Ovary (tissue), 9 donors: Measurements from ENCODE around the gene FUS. TPM values are rescaled to one million over a fixed set of nuclear protein-coding genes. Genes with fewer than 3 reads are reported as not detected.
"Not testable (repeated sequence)": the region's sequence is repeated elsewhere in the genome, so short reads cannot be mapped to it uniquely, and the experiment has no call there.

ENCODE experiments used
- DNase-seq, 5 donors: peaks; one replicate each; pipeline ENCODE4 v3.0.0-alpha.2; 2019 to 2020
- H3K27ac ChIP-seq, 2 donors: fragments of 200-600 bp; one replicate each; pipeline versions ENCODE4 v1.5.1 to v1.8.0; 2019 to 2022
- H3K27me3 ChIP-seq: fragments of 200-600 bp; one replicate; pipeline ENCODE4 v1.8.0; 2022
- H3K36me3 ChIP-seq: fragments of 200-600 bp; sonication (generic); one replicate; pipeline ENCODE4 v1.5.1; 2019
- H3K4me1 ChIP-seq: one replicate; pipeline ENCODE4 v1.8.1; 2013; ENCODE audit warnings: mild to moderate bottlenecking, moderate library complexity; ENCODE audit not compliant: insufficient read depth
- H3K4me3 ChIP-seq: fragments of 200-600 bp; sonication (generic); one replicate; pipeline ENCODE4 v1.5.1; 2017
- H3K9me3 ChIP-seq, 2 donors: fragments of 200-600 bp in 1 of 2; sonication (generic) in 1 of 2; one replicate each; pipeline versions ENCODE4 v1.5.1 to v1.8.1; 2013 to 2019; ENCODE audit warnings: mild to moderate bottlenecking in 1 of 2, moderate library complexity in 1 of 2
- EP300 ChIP-seq: sonication (generic); formaldehyde crosslinking; IDR thresholded peaks from one replicate; pipeline ENCODE4 v1.6.1; 2017; ENCODE audit warnings: antibody characterized with exemption
- POLR2A ChIP-seq: fragments of 450-650 bp; IDR thresholded peaks from one replicate; pipeline ENCODE4 v1.6.1; 2017; ENCODE audit warnings: antibody characterized with exemption, mild to moderate bottlenecking, moderate library complexity
- WGBS, 3 donors: extraction: QIAGEN DNeasy Blood & Tissue Kit in 1 of 3; methylation state at CpG; one replicate each; pipeline versions ENCODE4 v1.1.5 to v1.1.7; 2013 to 2017; 5-methylcytosine and 5-hydroxymethylcytosine counted together
- intact Hi-C, 4 donors: fragments of 100-400 bp; cut with DNase I; formaldehyde crosslinking; loops; one replicate each; pipeline versions ENCODE4 v1.11.0 to v1.15.1; 2022 to 2023
- polyA plus RNA-seq, 2 donors: library from polyadenylated mRNA; stranded (reverse); fragments of 200-250 nt in 1 of 2; fragments of 350-450 nt in 1 of 2; fragmentation: Illumina TruSeq in 1 of 2; extraction: RNeasy Lipid Tissue Mini Kit (QIAGEN cat#74804) in 1 of 2; gene quantifications; one replicate each; pipeline ENCODE4 v1.2.3, GENCODE V29; 2013 to 2014
- total RNA-seq, 7 donors: library from RNA; depleted of rRNA in 2 of 7; stranded (reverse); fragments of >200 nt in 2 of 7; fragmentation: NEBNext Ultra II Directional in 3 of 7; extraction: Animal tissue kit (Norgen Biotek cat#: 25700) in 3 of 7; gene quantifications; one replicate each; pipeline versions ENCODE4 v1.1.0 to v1.2.4, GENCODE V29; 2016 to 2023
- TF ChIP-seq, protein P1 (sequence below), 3 donors: fragments of 450-650 bp in 2 of 3; fragments of 200-600 bp in 1 of 3; IDR thresholded peaks; one replicate each; pipeline versions ENCODE4 v1.5.1 to v1.8.0; 2016 to 2022; ENCODE audit warnings: antibody characterized with exemption in 3 of 3, mild to moderate bottlenecking in 1 of 3
- donor health status: DM: no; HTN: no; CAD: no; lungs with moderate emphysema.
- donor health status: DM: no; HTN: no; CAD: no.
- donor health status: Bipolar disorder and iron deficiency.
- donor health status: DM: yes; HTN: yes; CAD: no.
- donor health status: DM: no; HTN: no; CAD: no.
- donor health status: DM: yes; HTN: yes; CAD: no.

FUS gene
- total and polyA plus RNA-seq, 9 donors, result 62.2 to 469 (median 355) TPM

DNA sequence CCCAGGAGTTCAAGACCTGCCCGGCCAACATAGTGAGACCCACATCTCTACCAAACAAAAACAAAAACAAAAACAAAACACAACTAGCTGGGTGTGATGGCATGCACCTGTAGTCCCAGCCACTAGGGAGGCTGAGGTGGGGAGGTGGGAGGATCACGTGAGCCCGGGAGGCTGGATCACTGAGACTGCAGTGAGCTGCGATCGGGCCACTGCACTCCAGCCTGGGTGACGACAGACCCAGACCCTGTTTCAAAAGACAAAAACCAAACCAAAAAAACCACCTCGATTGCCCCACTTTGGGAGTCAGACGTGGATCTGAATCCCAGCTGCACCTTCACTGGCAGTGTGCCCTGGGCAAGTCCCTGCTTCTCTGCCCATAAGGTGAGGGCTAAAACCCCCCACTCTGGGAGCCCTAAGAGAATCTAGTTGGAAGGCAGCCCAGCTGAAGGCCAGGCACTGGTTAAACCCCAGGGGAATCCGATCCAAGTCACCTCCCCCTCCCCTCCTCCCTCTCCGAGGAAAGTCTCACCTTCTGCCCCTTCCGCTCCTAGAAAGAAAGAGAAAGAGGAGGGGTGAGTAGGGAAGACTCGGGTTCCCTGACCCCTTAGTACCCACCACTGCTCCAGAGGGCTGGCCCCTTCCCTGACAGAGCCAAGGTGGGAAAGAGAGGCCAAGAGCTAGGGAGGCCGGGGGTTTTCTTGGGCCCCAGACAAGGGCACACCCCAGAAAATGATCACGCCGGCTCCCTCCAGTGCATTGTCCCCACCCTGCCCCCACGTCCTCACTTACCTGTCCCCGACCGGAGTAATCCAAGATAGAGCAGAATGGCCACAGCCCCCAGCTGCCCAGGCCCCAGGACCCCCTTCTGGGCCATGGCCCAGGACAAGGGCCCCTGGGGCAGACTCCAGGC is 45.1 kb upstream of the FUS start:
- DNase-seq, result no peak
- no peaks in the 10 kb centered on the region for H3K36me3 ChIP-seq
- WGBS, 3 donors, result 15 to 21% (median 18%) methylated on average over 18 of the region's 18 CpGs
- TF ChIP-seq, protein P1, sequence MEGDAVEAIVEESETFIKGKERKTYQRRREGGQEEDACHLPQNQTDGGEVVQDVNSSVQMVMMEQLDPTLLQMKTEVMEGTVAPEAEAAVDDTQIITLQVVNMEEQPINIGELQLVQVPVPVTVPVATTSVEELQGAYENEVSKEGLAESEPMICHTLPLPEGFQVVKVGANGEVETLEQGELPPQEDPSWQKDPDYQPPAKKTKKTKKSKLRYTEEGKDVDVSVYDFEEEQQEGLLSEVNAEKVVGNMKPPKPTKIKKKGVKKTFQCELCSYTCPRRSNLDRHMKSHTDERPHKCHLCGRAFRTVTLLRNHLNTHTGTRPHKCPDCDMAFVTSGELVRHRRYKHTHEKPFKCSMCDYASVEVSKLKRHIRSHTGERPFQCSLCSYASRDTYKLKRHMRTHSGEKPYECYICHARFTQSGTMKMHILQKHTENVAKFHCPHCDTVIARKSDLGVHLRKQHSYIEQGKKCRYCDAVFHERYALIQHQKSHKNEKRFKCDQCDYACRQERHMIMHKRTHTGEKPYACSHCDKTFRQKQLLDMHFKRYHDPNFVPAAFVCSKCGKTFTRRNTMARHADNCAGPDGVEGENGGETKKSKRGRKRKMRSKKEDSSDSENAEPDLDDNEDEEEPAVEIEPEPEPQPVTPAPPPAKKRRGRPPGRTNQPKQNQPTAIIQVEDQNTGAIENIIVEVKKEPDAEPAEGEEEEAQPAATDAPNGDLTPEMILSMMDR (IDR thresholded peaks at IDR 0.05), result no peak
- no peak for TF ChIP-seq EP300
- no peak for TF ChIP-seq POLR2A
- H3K4me3 ChIP-seq, result peak overlapping the region; percentile 4
- no peak overlapping the region for H3K27ac ChIP-seq
- intact Hi-C loops, result loop anchor here in 1 of 4 donors (10.0 kb wide), 1 partner anchor 50 kb away; the partner anchor contains the start of gene FUS
- no peaks in the 10 kb centered on the region for H3K9me3 ChIP-seq
- no peaks in the 10 kb centered on the region for H3K27me3 ChIP-seq
- H3K4me1 ChIP-seq, result no peaks in the 10 kb centered on the region

DNA sequence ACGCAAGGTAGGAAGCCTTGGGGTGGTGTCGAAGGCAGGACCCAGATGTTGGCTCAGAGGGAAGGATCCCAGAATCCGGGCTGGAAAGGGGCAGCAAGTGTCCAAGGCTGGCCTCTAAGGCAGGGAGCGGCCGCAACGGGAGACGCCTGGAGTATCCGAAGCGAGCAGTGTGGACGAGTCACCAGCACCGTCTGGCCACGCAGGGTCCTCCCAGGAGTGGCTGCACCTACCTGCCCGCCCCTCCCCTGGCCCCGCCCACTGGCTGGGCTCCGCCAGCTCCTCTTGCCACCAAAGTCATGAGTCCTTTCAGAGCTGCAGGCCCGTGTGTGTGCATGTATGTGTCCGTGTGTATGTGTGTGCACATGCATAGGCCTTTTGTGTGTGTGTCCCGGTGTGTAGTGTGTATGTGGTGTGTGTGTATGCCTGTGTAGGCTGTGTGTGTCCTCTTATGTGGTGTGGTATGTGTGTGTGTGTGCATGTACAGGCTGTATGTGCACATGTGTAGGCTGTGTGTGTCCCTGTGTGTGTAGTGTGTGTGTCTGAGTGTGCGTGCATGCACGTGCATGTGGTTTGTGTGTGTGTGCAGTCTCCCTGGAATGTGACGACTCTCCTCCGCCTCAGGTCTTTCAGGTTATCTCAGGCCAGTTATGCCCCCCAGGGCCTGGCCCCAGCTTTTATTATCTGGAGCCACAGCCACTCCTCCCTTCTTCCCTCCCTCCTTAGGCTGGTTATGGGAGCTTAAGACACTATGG is 44.2 kb upstream of the FUS start, which contains the start of gene PRSS8:
PRSS8 (minus strand) TSS at position 193 of the 752 bp plus-strand sequence. CDS start 229 bp downstream, outside the sequence.
- H3K27ac ChIP-seq, result no peak within 1 kb of the TSS
- H3K27me3 ChIP-seq, result no peaks in the 10 kb centered on the region
- DNase-seq, result no peak
- intact Hi-C loops, result loop anchor here in 1 of 4 donors (10.0 kb wide), 1 partner anchor 49 kb away; the partner anchor contains the start of gene FUS
- no peaks in the 10 kb centered on the region for H3K4me1 ChIP-seq
- peak within 1 kb of the TSS; percentile 4 for H3K4me3 ChIP-seq
- no peaks in the 10 kb centered on the region for H3K9me3 ChIP-seq
- TF ChIP-seq EP300, result no peak
- TF ChIP-seq POLR2A, result no peak
- TF ChIP-seq, protein P1 (IDR thresholded peaks at IDR 0.05), result no peak
- no peaks in the 10 kb centered on the region for H3K36me3 ChIP-seq
- 50 to 55% (median 55%) methylated on average over 21 to 22 of the region's 22 CpGs for WGBS, 3 donors

DNA sequence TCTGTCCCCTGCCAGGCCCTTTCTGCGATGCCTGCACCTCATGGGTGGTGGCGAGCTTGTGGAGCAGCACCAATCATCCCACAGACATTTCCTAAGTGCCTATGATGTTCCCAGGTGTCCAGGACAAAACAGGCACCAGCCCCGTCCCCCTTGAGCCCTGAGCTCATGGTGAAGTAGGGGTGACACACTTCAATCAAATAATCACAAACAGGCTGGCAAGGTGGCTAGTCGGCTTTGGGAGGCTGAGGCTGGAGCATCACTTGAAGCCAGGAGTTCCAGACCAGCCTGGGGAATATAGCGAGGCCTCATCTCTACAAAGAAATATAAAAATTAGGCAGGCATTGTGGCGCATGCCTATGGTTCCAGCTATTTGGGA is 43.7 kb upstream of the FUS start:
- DNase-seq, result no peak
- Histone ChIP-seq H3K27ac (no peak overlapping the region), H3K27me3 (no peaks in the 10 kb centered on the region), H3K4me1 (peaks cover under 1% of the 10 kb centered on the region), H3K9me3 (no peaks in the 10 kb centered on the region), H3K36me3 (no peaks in the 10 kb centered on the region), H3K4me3 (no peak overlapping the region)
- TF ChIP-seq EP300, result no peak
- TF ChIP-seq, protein P1 (IDR thresholded peaks at IDR 0.05), result no peak
- no peak for TF ChIP-seq POLR2A
- intact Hi-C loops, result loop anchor here in 1 of 4 donors (10.0 kb wide), 1 partner anchor 49 kb away; the partner anchor contains the start of gene FUS
- 87 to 91% (median 88%) methylated on average over 6 of the region's 6 CpGs for WGBS, 3 donors

DNA sequence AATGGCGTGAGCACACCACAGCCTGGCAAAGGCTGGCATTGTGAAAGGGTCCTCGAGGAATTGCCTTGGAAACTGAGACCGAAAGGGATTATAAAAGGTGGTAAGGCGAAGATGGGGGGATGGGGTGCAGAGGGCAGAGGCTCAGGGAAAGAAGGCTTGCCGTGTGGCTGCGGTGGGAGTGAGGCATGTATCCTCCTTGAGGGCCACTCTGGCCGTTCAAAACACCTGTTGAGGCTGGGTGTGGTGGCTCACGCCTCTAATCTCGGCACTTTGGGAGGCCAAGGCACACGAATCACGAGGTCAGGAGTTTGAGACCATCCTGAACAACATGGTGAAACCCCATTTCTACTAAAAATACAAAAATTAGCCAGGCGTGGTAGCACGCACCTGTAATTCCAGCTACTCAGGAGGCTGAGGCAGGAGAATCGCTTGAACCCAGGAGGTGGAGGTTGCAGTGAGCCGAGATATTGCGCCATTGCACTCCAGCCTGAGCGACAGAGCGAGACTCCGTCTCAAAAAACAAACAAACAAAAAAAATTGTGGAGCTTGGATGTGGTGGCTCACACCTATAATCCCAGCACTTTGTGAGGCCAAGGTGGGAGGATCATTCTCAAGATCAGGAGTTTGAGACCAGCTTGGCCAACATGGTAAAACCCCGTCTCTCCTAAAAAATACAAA is 43.0 kb upstream of the FUS start:
- H3K27me3 ChIP-seq, H3K36me3 ChIP-seq, DNase-seq, H3K4me1 ChIP-seq, H3K27ac ChIP-seq, H3K4me3 ChIP-seq, H3K9me3 ChIP-seq: not testable (repeated sequence)
- WGBS, 3 donors, result 90 to 93% (median 91%) methylated on average over 20 of the region's 20 CpGs
- intact Hi-C loops, result loop anchor here in 1 of 4 donors (10.0 kb wide), 1 partner anchor 48 kb away; the partner anchor contains the start of gene FUS
